ENCODE data around the gene SDF4.

- TF ChIP-seq EP300 (IDR thresholded peaks at IDR 0.05) (no peak), CTCF (IDR thresholded peaks at IDR 0.05) (no peak)
These were observed 30.7 kb downstream of the SDF4 start for GRCh38 chr1:1200876-1201810.

Measured in suprapubic skin (tissue), 3 donors.